ENCODE measurements around the gene TATDN3.

- TF ChIP-seq CTCF (IDR thresholded peaks at IDR 0.05) (no peak), POLR2A (IDR thresholded peaks at IDR 0.05) (no peak)
These were observed 31.3 kb downstream of the TATDN3 start for GRCh38 chr1:212822956-212823355.

Data from adrenal gland (tissue), 5 donors.